GM12878 (cell line): ENCODE results near the gene UPP2. TPM values are rescaled to one million over a fixed set of nuclear protein-coding genes. Genes with fewer than 3 reads are reported as not detected.

Experiments
- ATAC-seq: fragments of 200-7000 bp; cut with Tn5 transposase; 3 replicates; pipeline ENCODE4 v1.9.1; 2020; ENCODE audit warnings: mild to moderate bottlenecking, moderate library complexity
- BruUV-seq: library from RNA; stranded (reverse); fragments of 400-500 nt; replicated peaks from 2 replicates; lab custom pipeline; 2021; lab: Mats Ljungman, UMichigan
- CTCF ChIA-PET: fragments of 300-600 bp; sonication (Branson Sonifier 250); formaldehyde crosslinking; extraction: SDS; loops from one replicate; lab custom pipeline; 2021; ENCODE audit warnings: inconsistent platforms; lab: Yijun Ruan, JAX
- POLR2A ChIA-PET: fragments of 350-600 bp; formaldehyde crosslinking; extraction: SDS; loops from one replicate; lab custom pipeline; 2021; ENCODE audit warnings: inconsistent platforms; lab: Charles Lee
- RAD21 ChIA-PET: fragments of 300-600 bp; sonication (Branson Sonifier 250); formaldehyde crosslinking; loops from one replicate; lab custom pipeline; 2023; ENCODE audit warnings: antibody characterized with exemption; ENCODE audit not compliant: unreplicated experiment; lab: Charles Lee
- SMC1A ChIA-PET: fragments of 300-600 bp; sonication (Branson Sonifier 250); formaldehyde crosslinking; loops from one replicate; lab custom pipeline; 2023; ENCODE audit not compliant: unreplicated experiment, uncharacterized antibody; lab: Charles Lee
- DNase-seq: peaks from one replicate; pipeline ENCODE4 v3.0.0-alpha.2; 2011; ENCODE audit warnings: low read depth, low spot score
- FAIRE-seq: peaks from 3 replicates; lab custom pipeline; 2011; peaks lifted over from hg19 to GRCh38; lab: Jason Lieb, UNC
- H2AFZ ChIP-seq: 2 replicates; pipeline ENCODE4 v1.6.0; 2011; ENCODE audit warnings: low read depth, low read length, control low read depth; ENCODE audit not compliant: control insufficient read depth
- H3K27ac ChIP-seq: 2 replicates; pipeline ENCODE4 v1.5.1; 2011; ENCODE audit warnings: control low read depth; ENCODE audit not compliant: control insufficient read depth, insufficient read depth
- H3K27me3 ChIP-seq, 2 experiments: replicated peaks in 1 of 2; 2 replicates each; pipeline versions ENCODE4 v1.6.0 to v1.6.1; 2011; ENCODE audit warnings: low read length in 1 of 2; ENCODE audit not compliant: control insufficient read depth in 2 of 2, insufficient read depth in 2 of 2
- H3K36me3 ChIP-seq, 2 experiments: 2 replicates each; pipeline ENCODE4 v1.5.1; 2011; ENCODE audit warnings: low read length in 1 of 2; ENCODE audit not compliant: control insufficient read depth in 2 of 2, insufficient read depth in 2 of 2
- H3K4me1 ChIP-seq: 2 replicates; pipeline ENCODE4 v1.6.1; 2011; ENCODE audit warnings: mild to moderate bottlenecking, low read length, moderate library complexity, mixed read lengths; ENCODE audit not compliant: control insufficient read depth, insufficient read depth
- H3K4me2 ChIP-seq: 2 replicates; pipeline ENCODE4 v1.6.0; 2011; ENCODE audit warnings: control low read depth; ENCODE audit not compliant: control insufficient read depth, insufficient read depth
- H3K4me3 ChIP-seq: fragments of 200-600 bp; sonication (generic); 2 replicates; pipeline ENCODE4 v1.5.1; 2016
- H3K79me2 ChIP-seq: 2 replicates; pipeline ENCODE4 v1.6.0; 2011; ENCODE audit warnings: low read length; ENCODE audit not compliant: control insufficient read depth, insufficient read depth
- H3K9ac ChIP-seq: 2 replicates; pipeline ENCODE4 v1.8.0; 2011; ENCODE audit warnings: low read length, control low read depth, mixed read lengths; ENCODE audit not compliant: control insufficient read depth, insufficient read depth
- H3K9me3 ChIP-seq: replicated peaks from 3 replicates; pipeline ENCODE4 v1.5.1; 2011; ENCODE audit warnings: mild to moderate bottlenecking, low read length; ENCODE audit not compliant: control insufficient read depth, insufficient read depth
- H4K20me1 ChIP-seq: 2 replicates; pipeline ENCODE4 v1.6.0; 2011; ENCODE audit not compliant: control insufficient read depth, insufficient read depth
- BACH1 ChIP-seq: fragments of 450-650 bp; IDR thresholded peaks from 2 replicates; pipeline ENCODE4 v1.6.1; 2017; ENCODE audit warnings: mild to moderate bottlenecking, borderline replicate concordance
- BCL11A ChIP-seq: IDR thresholded peaks from 2 replicates; pipeline ENCODE4 v1.6.1; 2011; ENCODE audit warnings: low read depth, low read length
- BMI1 ChIP-seq: fragments of 450-650 bp; IDR thresholded peaks from 2 replicates; pipeline ENCODE4 v1.6.1; 2016; ENCODE audit warnings: mild to moderate bottlenecking, moderate library complexity, borderline replicate concordance
- ESRRA ChIP-seq: IDR thresholded peaks from 2 replicates; pipeline ENCODE4 v1.6.1; 2012; ENCODE audit warnings: mild to moderate bottlenecking, low read length, improper control_type of control experiment
- KLF5 ChIP-seq: fragments of 450-650 bp; IDR thresholded peaks from 2 replicates; pipeline ENCODE4 v1.6.1; 2014; ENCODE audit warnings: mild to moderate bottlenecking; ENCODE audit not compliant: partially characterized antibody
- LARP7 ChIP-seq: fragments of 450-650 bp; IDR thresholded peaks from 2 replicates; pipeline ENCODE4 v1.6.1; 2017; ENCODE audit warnings: mild to moderate bottlenecking
- MTA3 ChIP-seq: IDR thresholded peaks from 2 replicates; pipeline ENCODE4 v1.6.1; 2012; ENCODE audit warnings: low read length, inconsistent platforms, borderline replicate concordance
- MXI1 ChIP-seq: fragments of 150-350 bp; IDR thresholded peaks from 2 replicates; pipeline ENCODE4 v1.6.1; 2011; ENCODE audit warnings: low read depth, mild to moderate bottlenecking, inconsistent platforms, low read length, improper control_type of control experiment
- NR2F1 ChIP-seq: fragments of 450-650 bp; conservative IDR thresholded peaks from 2 replicates; pipeline ENCODE4 v1.6.1; 2017; ENCODE audit warnings: mild to moderate bottlenecking
- PAX8 ChIP-seq: fragments of 450-650 bp; IDR thresholded peaks from 2 replicates; pipeline ENCODE4 v1.6.1; 2017; ENCODE audit warnings: mild to moderate bottlenecking, moderate library complexity
- POLR2AphosphoS5 ChIP-seq: IDR thresholded peaks from 2 replicates; pipeline ENCODE4 v1.6.1; 2011; ENCODE audit warnings: mild to moderate bottlenecking, low read length, inconsistent platforms
- SREBF2 ChIP-seq: IDR thresholded peaks from 2 replicates; pipeline ENCODE4 v1.6.1; 2012; ENCODE audit warnings: mild to moderate bottlenecking, low read length
- SUPT20H ChIP-seq: IDR thresholded peaks from 2 replicates; pipeline ENCODE4 v1.6.1; 2011; ENCODE audit warnings: low read depth, mild to moderate bottlenecking, low read length, moderate library complexity, borderline replicate concordance; ENCODE audit not compliant: control insufficient read depth
- TCF12 ChIP-seq: IDR thresholded peaks from 2 replicates; pipeline ENCODE4 v1.6.1; 2011; ENCODE audit warnings: low read depth, mild to moderate bottlenecking, low read length
- ZNF217 ChIP-seq: fragments of 450-650 bp; IDR thresholded peaks from 2 replicates; pipeline ENCODE4 v1.6.1; 2017; ENCODE audit warnings: antibody characterized with exemption, mild to moderate bottlenecking
- ZZZ3 ChIP-seq: IDR thresholded peaks from 2 replicates; pipeline ENCODE4 v1.6.1; 2011; ENCODE audit warnings: low read depth; ENCODE audit not compliant: control insufficient read depth, insufficient read length
- WGBS: methylation state at CpG from one replicate; pipeline ENCODE4 v1.1.6; 2016; ENCODE audit warnings: low lambda C conversion rate; ENCODE audit not compliant: insufficient replicate concordance, insufficient coverage; ENCODE audit errors: missing lambda C conversion rate; 5-methylcytosine and 5-hydroxymethylcytosine counted together
- in situ Hi-C: fragments of 300-500 bp; cut with MboI; formaldehyde crosslinking; loops from 9 replicates; pipeline ENCODE4 v1.14.3; 2018; ENCODE audit warnings: mixed read lengths
- intact Hi-C: fragments of 100-400 bp; cut with micrococcal nuclease; formaldehyde crosslinking; loops from one replicate; pipeline ENCODE4 v1.14.2; 2022; ENCODE audit not compliant: unreplicated experiment
- polyA plus RNA-seq, 11 experiments: library from polyadenylated mRNA; depleted of rRNA in 4 of 11; unstranded in 6 of 11; stranded (reverse) in 5 of 11; fragments of >200 nt; fragmentation: Nextera tagmentation in 4 of 11; fragmentation: Illumina TruSeq in 1 of 11; extraction: Ambion mirVana in 4 of 11; extraction: Trizol in 1 of 11; gene quantifications; 1 replicate in 1 of 11; 2 replicates in 10 of 11; pipeline versions ENCODE4 v1.2.1 to v1.2.3, GENCODE V29; 2011 to 2016; ENCODE audit warnings: inconsistent platforms in 2 of 11, missing spikeins in 2 of 11, low read depth in 1 of 11
- total RNA-seq, 4 experiments: library from RNA; depleted of rRNA in 3 of 4; stranded (reverse); fragments of >200 nt in 3 of 4; fragmentation: Illumina TruSeq in 1 of 4; extraction: Trizol in 1 of 4; gene quantifications; 2 replicates each; pipeline versions ENCODE4 v1.2.1 to v1.2.3, GENCODE V29; 2013 to 2021
- TF ChIP-seq, protein P1 (sequence below): IDR thresholded peaks from 2 replicates; pipeline ENCODE4 v1.6.1; 2011; ENCODE audit warnings: low read depth, low read length, improper control_type of control experiment, borderline replicate concordance
- TF ChIP-seq, protein P2 (sequence below): fragments of 450-650 bp; IDR thresholded peaks from 2 replicates; pipeline ENCODE4 v1.6.1; 2016; ENCODE audit warnings: mild to moderate bottlenecking

Gene UPP2
- total and polyA plus RNA-seq, 10 of the 15 experiments (the other 5 are each of a cell fraction or from before 2014, with no cell fraction given): not detected

DNA sequence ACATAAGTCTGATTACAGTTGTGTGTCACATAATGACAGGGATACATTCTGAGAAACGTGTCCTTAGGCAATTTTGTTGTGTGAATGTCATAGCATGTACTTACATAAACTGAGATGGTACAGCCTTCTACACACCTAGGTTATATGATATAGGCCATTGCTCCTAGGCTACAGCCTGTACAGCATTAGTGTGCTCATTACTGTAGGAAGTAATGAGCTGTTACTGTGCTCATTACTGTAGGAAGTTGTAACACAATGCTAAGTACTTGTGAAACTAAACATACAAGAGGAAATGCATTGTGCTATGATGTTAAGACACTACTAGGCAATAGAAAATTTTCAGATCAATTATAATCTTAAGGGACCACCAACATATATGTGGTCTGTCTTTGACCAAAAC lies 72.8 kb downstream of the UPP2 start (continued):
- TF ChIP-seq, protein P1, sequence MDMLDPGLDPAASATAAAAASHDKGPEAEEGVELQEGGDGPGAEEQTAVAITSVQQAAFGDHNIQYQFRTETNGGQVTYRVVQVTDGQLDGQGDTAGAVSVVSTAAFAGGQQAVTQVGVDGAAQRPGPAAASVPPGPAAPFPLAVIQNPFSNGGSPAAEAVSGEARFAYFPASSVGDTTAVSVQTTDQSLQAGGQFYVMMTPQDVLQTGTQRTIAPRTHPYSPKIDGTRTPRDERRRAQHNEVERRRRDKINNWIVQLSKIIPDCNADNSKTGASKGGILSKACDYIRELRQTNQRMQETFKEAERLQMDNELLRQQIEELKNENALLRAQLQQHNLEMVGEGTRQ: no peak
- TF ChIP-seq, protein P2, sequence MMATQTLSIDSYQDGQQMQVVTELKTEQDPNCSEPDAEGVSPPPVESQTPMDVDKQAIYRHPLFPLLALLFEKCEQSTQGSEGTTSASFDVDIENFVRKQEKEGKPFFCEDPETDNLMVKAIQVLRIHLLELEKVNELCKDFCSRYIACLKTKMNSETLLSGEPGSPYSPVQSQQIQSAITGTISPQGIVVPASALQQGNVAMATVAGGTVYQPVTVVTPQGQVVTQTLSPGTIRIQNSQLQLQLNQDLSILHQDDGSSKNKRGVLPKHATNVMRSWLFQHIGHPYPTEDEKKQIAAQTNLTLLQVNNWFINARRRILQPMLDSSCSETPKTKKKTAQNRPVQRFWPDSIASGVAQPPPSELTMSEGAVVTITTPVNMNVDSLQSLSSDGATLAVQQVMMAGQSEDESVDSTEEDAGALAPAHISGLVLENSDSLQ: no peak

DNA sequence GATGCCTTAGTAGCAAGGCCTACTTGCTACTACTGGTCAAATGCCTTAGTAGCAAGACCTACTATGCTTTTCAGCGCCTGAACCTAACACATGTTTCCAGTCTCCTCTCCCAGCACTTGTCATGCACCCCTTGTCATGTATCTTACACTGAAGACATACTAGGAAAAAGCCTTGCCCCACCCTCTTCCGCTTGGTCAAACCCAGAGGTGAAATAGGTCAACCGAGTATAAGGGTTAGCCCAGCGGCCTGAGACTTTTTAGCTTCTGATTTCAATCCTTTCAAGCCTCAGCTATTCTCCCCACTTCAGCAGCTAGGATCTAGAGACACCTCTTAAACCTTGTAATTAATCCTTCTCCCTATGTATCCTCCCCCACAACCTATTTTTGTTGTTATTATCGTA lies 73.3 kb downstream of the UPP2 start:
- SMC1A ChIA-PET: no interaction called here
- Histone ChIP-seq H3K27ac (no peak overlapping the region), H3K4me2 (no peak overlapping the region), H3K4me1 (no peaks in the 10 kb centered on the region), H3K36me3 (no peaks in the 10 kb centered on the region), H3K27me3 (no peaks in the 10 kb centered on the region; a peak in 1 of 4 replicates), H4K20me1 (no peaks in the 10 kb centered on the region), H3K9me3 (no peaks in the 10 kb centered on the region), H3K4me3 (no peak overlapping the region), H3K9ac (no peak overlapping the region), H3K79me2 (no peaks in the 10 kb centered on the region), H2AFZ (no peak overlapping the region)
- TF ChIP-seq BMI1 (no peak), SREBF2 (no peak), BCL11A (no peak), POLR2AphosphoS5 (no peak), PAX8 (no peak), ZNF217 (no peak), MXI1 (no peak), TCF12 (no peak), SUPT20H (no peak), ESRRA (no peak), MTA3 (no peak), KLF5 (no peak), LARP7 (no peak), NR2F1 (no peak), BACH1 (no peak), ZZZ3 (no peak)
- CTCF ChIA-PET: interaction anchor here (1.4 kb wide), 1 partner anchor 579 kb away, joined by 5 read pairs; no protein-coding TSS in a partner anchor
- no peak for DNase-seq
- 42% methylated on average over 5 of the region's 5 CpGs for WGBS
- POLR2A ChIA-PET: no interaction called here
- FAIRE-seq: no peak
- intact Hi-C loops (no loop called here), in situ Hi-C loops (no loop called here)
- RAD21 ChIA-PET: interaction anchor here (0.8 kb wide), 1 partner anchor 35 kb away, joined by 3 read pairs; no protein-coding TSS in a partner anchor
- no peak; the same call in 2 of the 3 replicates for ATAC-seq
- no TSS peak for BruUV-seq
